Measurements from ENCODE around the gene C1QTNF2.

DNA sequence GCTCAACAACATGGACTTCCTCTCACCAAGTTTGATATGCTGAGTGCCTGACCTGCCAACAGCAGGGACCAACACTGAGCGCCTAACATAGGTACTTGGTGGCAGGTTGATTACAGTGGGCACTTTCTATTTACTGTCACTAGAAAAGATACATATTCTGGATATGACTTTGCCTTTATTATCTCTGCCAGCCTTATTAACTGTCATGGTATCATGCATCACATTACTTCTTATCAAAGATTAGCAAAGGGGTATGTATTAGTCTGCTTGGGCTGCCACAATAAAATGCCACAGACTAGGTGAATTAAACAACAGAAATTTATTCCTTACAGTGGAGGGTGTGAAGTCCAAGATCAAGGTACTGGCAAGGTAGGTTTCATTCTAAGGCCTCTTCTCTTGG, 14.3 kb upstream of the C1QTNF2 start:
- TF ChIP-seq SREBF1 (IDR thresholded peaks at IDR 0.05; ENCODE audit: low read length) (no peak), POLR2AphosphoS5 (IDR thresholded peaks at IDR 0.05; ENCODE audit: low read length) (no peak), MAX (IDR thresholded peaks at IDR 0.05; ENCODE audit: low read depth, low read length) (no peak), GABPA (IDR thresholded peaks at IDR 0.05; ENCODE audit: low read depth) (no peak), CTCF (IDR thresholded peaks at IDR 0.05 in 2 of 3, conservative IDR thresholded peaks at IDR 0.05 in 1 of 3; ENCODE audit: control insufficient read depth in 2 of 3, extremely low read depth in 1 of 3, insufficient read depth in 1 of 3, low read depth in 3 of 3, low read length in 3 of 3) (no peak), TAF1 (IDR thresholded peaks at IDR 0.05; ENCODE audit: borderline replicate concordance, low read depth, low read length) (no peak), NFYB (IDR thresholded peaks at IDR 0.05; ENCODE audit: insufficient read depth, low read depth, low read length) (no peak), CEBPB (IDR thresholded peaks at IDR 0.05; ENCODE audit: borderline replicate concordance in 1 of 2, low read depth in 2 of 2, low read length in 2 of 2) (no peak), CBX5 (IDR thresholded peaks at IDR 0.05; ENCODE audit: low read depth) (no peak), FOXM1 (IDR thresholded peaks at IDR 0.05; ENCODE audit: low read depth, low read length) (no peak), ZNF274 (IDR thresholded peaks at IDR 0.05; ENCODE audit: insufficient read depth, insufficient read length) (no peak)
- TF ChIP-seq, protein P1, sequence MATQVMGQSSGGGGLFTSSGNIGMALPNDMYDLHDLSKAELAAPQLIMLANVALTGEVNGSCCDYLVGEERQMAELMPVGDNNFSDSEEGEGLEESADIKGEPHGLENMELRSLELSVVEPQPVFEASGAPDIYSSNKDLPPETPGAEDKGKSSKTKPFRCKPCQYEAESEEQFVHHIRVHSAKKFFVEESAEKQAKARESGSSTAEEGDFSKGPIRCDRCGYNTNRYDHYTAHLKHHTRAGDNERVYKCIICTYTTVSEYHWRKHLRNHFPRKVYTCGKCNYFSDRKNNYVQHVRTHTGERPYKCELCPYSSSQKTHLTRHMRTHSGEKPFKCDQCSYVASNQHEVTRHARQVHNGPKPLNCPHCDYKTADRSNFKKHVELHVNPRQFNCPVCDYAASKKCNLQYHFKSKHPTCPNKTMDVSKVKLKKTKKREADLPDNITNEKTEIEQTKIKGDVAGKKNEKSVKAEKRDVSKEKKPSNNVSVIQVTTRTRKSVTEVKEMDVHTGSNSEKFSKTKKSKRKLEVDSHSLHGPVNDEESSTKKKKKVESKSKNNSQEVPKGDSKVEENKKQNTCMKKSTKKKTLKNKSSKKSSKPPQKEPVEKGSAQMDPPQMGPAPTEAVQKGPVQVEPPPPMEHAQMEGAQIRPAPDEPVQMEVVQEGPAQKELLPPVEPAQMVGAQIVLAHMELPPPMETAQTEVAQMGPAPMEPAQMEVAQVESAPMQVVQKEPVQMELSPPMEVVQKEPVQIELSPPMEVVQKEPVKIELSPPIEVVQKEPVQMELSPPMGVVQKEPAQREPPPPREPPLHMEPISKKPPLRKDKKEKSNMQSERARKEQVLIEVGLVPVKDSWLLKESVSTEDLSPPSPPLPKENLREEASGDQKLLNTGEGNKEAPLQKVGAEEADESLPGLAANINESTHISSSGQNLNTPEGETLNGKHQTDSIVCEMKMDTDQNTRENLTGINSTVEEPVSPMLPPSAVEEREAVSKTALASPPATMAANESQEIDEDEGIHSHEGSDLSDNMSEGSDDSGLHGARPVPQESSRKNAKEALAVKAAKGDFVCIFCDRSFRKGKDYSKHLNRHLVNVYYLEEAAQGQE (IDR thresholded peaks at IDR 0.05; ENCODE audit: low read depth, low read length), result no peak
- TF ChIP-seq, protein P2, sequence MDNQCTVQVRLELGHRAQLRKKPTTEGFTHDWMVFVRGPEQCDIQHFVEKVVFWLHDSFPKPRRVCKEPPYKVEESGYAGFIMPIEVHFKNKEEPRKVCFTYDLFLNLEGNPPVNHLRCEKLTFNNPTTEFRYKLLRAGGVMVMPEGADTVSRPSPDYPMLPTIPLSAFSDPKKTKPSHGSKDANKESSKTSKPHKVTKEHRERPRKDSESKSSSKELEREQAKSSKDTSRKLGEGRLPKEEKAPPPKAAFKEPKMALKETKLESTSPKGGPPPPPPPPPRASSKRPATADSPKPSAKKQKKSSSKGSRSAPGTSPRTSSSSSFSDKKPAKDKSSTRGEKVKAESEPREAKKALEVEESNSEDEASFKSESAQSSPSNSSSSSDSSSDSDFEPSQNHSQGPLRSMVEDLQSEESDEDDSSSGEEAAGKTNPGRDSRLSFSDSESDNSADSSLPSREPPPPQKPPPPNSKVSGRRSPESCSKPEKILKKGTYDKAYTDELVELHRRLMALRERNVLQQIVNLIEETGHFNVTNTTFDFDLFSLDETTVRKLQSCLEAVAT (IDR thresholded peaks at IDR 0.05), result no peak
- TF ChIP-seq, protein P3, sequence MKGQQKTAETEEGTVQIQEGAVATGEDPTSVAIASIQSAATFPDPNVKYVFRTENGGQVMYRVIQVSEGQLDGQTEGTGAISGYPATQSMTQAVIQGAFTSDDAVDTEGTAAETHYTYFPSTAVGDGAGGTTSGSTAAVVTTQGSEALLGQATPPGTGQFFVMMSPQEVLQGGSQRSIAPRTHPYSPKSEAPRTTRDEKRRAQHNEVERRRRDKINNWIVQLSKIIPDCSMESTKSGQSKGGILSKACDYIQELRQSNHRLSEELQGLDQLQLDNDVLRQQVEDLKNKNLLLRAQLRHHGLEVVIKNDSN (IDR thresholded peaks at IDR 0.05; ENCODE audit: borderline replicate concordance, extremely low read length, insufficient read depth, low read depth, low read length), result no peak

Measured in GM12878 (cell line).